ENCODE measurements around the gene CEACAM21.

Gene CEACAM21

GRCh38 chr19:41546386-41546789 lies 29.6 kb upstream of the CEACAM21 start:
- Histone ChIP-seq H3K23ac (ENCODE audit: low read length) (no peak overlapping the region), H2AK5ac (ENCODE audit: low read length) (no peak overlapping the region)

GRCh38 chr19:41546961-41547360 lies 29.0 kb upstream of the CEACAM21 start:
- WGBS (ENCODE audit: extremely low coverage, insufficient coverage, insufficient read length): no CpG with 5 or more reads among the region's 4 CpGs
- Histone ChIP-seq H4K91ac (ENCODE audit: low read depth, low read length) (no peak overlapping the region), H3K9me3 (ENCODE audit: insufficient read depth, low read depth, low read length) (no peaks in the 10 kb centered on the region), H3K23ac (ENCODE audit: low read length) (no peak overlapping the region), H2BK120ac (ENCODE audit: insufficient read depth, low read length, poor library complexity) (no peak overlapping the region), H2AK5ac (ENCODE audit: low read length) (no peak overlapping the region), H4K12ac (ENCODE audit: low read depth, low read length) (no peak overlapping the region), H3K9ac (ENCODE audit: low read length) (no peak overlapping the region), H4K8ac (ENCODE audit: low read depth, low read length) (no peak overlapping the region), H3K4me3 (ENCODE audit: low read depth, low read length) (no peak overlapping the region), H3K27ac (ENCODE audit: low read depth, low read length) (no peak overlapping the region), H3K4me1 (ENCODE audit: control insufficient read depth in 1 of 2, insufficient read depth in 2 of 2, low read length in 2 of 2) (peaks cover 3 to 5% of the 10 kb centered on the region in 2 experiments), H3K79me1 (ENCODE audit: low read length) (no peaks in the 10 kb centered on the region), H3K79me2 (ENCODE audit: control insufficient read depth, insufficient read depth, low read length, poor library complexity) (no peaks in the 10 kb centered on the region), H2BK12ac (ENCODE audit: low read length) (no peak overlapping the region), H2BK5ac (ENCODE audit: low read depth, low read length, poor library complexity) (no peak overlapping the region), H3K4me2 (ENCODE audit: low read length) (no peak overlapping the region), H2AFZ (ENCODE audit: insufficient read depth, low read length, poor library complexity) (no peak overlapping the region), H3K14ac (ENCODE audit: low read length) (no peak overlapping the region), H3K36me3 (ENCODE audit: control insufficient read depth in 1 of 2, insufficient read depth in 2 of 2, low read length in 2 of 2) (no peaks in the 10 kb centered on the region), H3K27me3 (ENCODE audit: insufficient read depth, low read length) (no peaks in the 10 kb centered on the region), H3K4ac (ENCODE audit: low read depth, low read length) (no peak overlapping the region), H3K18ac (ENCODE audit: low read length) (no peak overlapping the region)
- DNase-seq: no peak

More at GRCh38 chr19:41546386-41546789, 29.6 kb upstream of the CEACAM21 start:
- H2BK120ac ChIP-seq (ENCODE audit: insufficient read depth, low read length, poor library complexity): no peak overlapping the region
- H3K79me1 ChIP-seq (ENCODE audit: low read length): no peaks in the 10 kb centered on the region
- H2BK5ac ChIP-seq (ENCODE audit: low read depth, low read length, poor library complexity): no peak overlapping the region
- no peak overlapping the region for H2AFZ ChIP-seq (ENCODE audit: insufficient read depth, low read length, poor library complexity)
- no peak overlapping the region for H4K91ac ChIP-seq (ENCODE audit: low read depth, low read length)
- H3K4me1 ChIP-seq (ENCODE audit: control insufficient read depth in 1 of 2, insufficient read depth in 2 of 2, low read length in 2 of 2): peaks cover 3 to 5% of the 10 kb centered on the region in 2 experiments
- peak in 1 of 2 donors; percentile 5 for DNase-seq
- H3K4me2 ChIP-seq (ENCODE audit: low read length): no peak overlapping the region
- H3K27ac ChIP-seq (ENCODE audit: low read depth, low read length): no peak overlapping the region
- no peak overlapping the region for H3K4ac ChIP-seq (ENCODE audit: low read depth, low read length)
- no peak overlapping the region for H3K4me3 ChIP-seq (ENCODE audit: low read depth, low read length)
- no peak overlapping the region for H4K8ac ChIP-seq (ENCODE audit: low read depth, low read length)
- H3K36me3 ChIP-seq (ENCODE audit: control insufficient read depth in 1 of 2, insufficient read depth in 2 of 2, low read length in 2 of 2): no peaks in the 10 kb centered on the region
- H3K9me3 ChIP-seq (ENCODE audit: insufficient read depth, low read depth, low read length): no peaks in the 10 kb centered on the region
- no peak overlapping the region for H3K18ac ChIP-seq (ENCODE audit: low read length)
- H3K27me3 ChIP-seq (ENCODE audit: insufficient read depth, low read length): no peaks in the 10 kb centered on the region
- no CpG with 5 or more reads among the region's 6 CpGs for WGBS (ENCODE audit: extremely low coverage, insufficient coverage, insufficient read length)
- H3K79me2 ChIP-seq (ENCODE audit: control insufficient read depth, insufficient read depth, low read length, poor library complexity): no peaks in the 10 kb centered on the region
- H2BK12ac ChIP-seq (ENCODE audit: low read length): no peak overlapping the region
- H3K9ac ChIP-seq (ENCODE audit: low read length): no peak overlapping the region
- no peak overlapping the region for H4K12ac ChIP-seq (ENCODE audit: low read depth, low read length)
- H3K14ac ChIP-seq (ENCODE audit: low read length): no peak overlapping the region

- DNase-seq: no peak
Measured at GRCh38 chr19:41547569-41547968, 28.4 kb upstream of the CEACAM21 start.

DNA sequence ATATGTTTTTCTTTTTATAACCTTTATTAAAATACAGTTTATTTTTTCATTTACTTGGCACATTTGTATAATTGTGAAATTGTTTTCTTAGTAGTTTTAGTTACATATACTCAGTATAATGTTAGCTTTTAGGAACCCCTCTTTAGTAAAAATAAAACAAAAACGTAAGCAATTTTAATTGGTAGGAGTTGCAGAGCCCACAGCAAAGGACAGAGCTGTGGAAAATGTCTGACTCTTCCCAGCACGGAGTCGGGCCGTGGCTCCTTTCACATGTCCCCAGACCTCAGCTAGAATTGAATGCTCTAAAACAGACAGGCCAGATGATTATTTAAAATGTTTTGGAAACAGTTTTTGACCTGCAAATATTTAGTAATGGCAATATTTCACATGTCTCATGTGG lies 27.9 kb upstream of the CEACAM21 start:
- H3K23ac ChIP-seq (ENCODE audit: low read length): no peak overlapping the region
- no peak overlapping the region for H4K12ac ChIP-seq (ENCODE audit: low read depth, low read length)
- DNase-seq: no peak
- no peak overlapping the region for H4K91ac ChIP-seq (ENCODE audit: low read depth, low read length)
- H3K9ac ChIP-seq (ENCODE audit: low read length): no peak overlapping the region
- peaks cover 3 to 5% of the 10 kb centered on the region in 2 experiments for H3K4me1 ChIP-seq (ENCODE audit: control insufficient read depth in 1 of 2, insufficient read depth in 2 of 2, low read length in 2 of 2)
- H3K27me3 ChIP-seq (ENCODE audit: insufficient read depth, low read length): no peaks in the 10 kb centered on the region
- H3K14ac ChIP-seq (ENCODE audit: low read length): no peak overlapping the region
- no peak overlapping the region for H3K27ac ChIP-seq (ENCODE audit: low read depth, low read length)
- no peak overlapping the region for H3K18ac ChIP-seq (ENCODE audit: low read length)
- no peaks in the 10 kb centered on the region for H3K79me2 ChIP-seq (ENCODE audit: control insufficient read depth, insufficient read depth, low read length, poor library complexity)
- H2BK120ac ChIP-seq (ENCODE audit: insufficient read depth, low read length, poor library complexity): no peak overlapping the region
- H2BK12ac ChIP-seq (ENCODE audit: low read length): no peak overlapping the region
- H2AFZ ChIP-seq (ENCODE audit: insufficient read depth, low read length, poor library complexity): no peak overlapping the region
- no peaks in the 10 kb centered on the region for H3K36me3 ChIP-seq (ENCODE audit: control insufficient read depth in 1 of 2, insufficient read depth in 2 of 2, low read length in 2 of 2)
- H2BK5ac ChIP-seq (ENCODE audit: low read depth, low read length, poor library complexity): no peak overlapping the region
- H3K4me2 ChIP-seq (ENCODE audit: low read length): no peak overlapping the region
- no CpG with 5 or more reads among the region's 4 CpGs for WGBS (ENCODE audit: extremely low coverage, insufficient coverage, insufficient read length)
- no peak overlapping the region for H3K4ac ChIP-seq (ENCODE audit: low read depth, low read length)
- H3K4me3 ChIP-seq (ENCODE audit: low read depth, low read length): no peak overlapping the region
- no peak overlapping the region for H2AK5ac ChIP-seq (ENCODE audit: low read length)
- no peak overlapping the region for H4K8ac ChIP-seq (ENCODE audit: low read depth, low read length)
- H3K79me1 ChIP-seq (ENCODE audit: low read length): no peaks in the 10 kb centered on the region
- no peaks in the 10 kb centered on the region for H3K9me3 ChIP-seq (ENCODE audit: insufficient read depth, low read depth, low read length)

More at GRCh38 chr19:41547569-41547968, 28.4 kb upstream of the CEACAM21 start:
- Histone ChIP-seq H2BK5ac (ENCODE audit: low read depth, low read length, poor library complexity) (no peak overlapping the region), H3K27me3 (ENCODE audit: insufficient read depth, low read length) (no peaks in the 10 kb centered on the region), H2AFZ (ENCODE audit: insufficient read depth, low read length, poor library complexity) (no peak overlapping the region), H3K4me3 (ENCODE audit: low read depth, low read length) (no peak overlapping the region), H3K4me2 (ENCODE audit: low read length) (peak overlapping the region; percentile 10), H2BK120ac (ENCODE audit: insufficient read depth, low read length, poor library complexity) (no peak overlapping the region), H4K91ac (ENCODE audit: low read depth, low read length) (no peak overlapping the region), H4K12ac (ENCODE audit: low read depth, low read length) (no peak overlapping the region), H3K14ac (ENCODE audit: low read length) (no peak overlapping the region), H3K79me1 (ENCODE audit: low read length) (no peaks in the 10 kb centered on the region), H2BK12ac (ENCODE audit: low read length) (no peak overlapping the region), H2AK5ac (ENCODE audit: low read length) (no peak overlapping the region), H4K8ac (ENCODE audit: low read depth, low read length) (no peak overlapping the region), H3K9ac (ENCODE audit: low read length) (no peak overlapping the region), H3K18ac (ENCODE audit: low read length) (no peak overlapping the region), H3K36me3 (ENCODE audit: control insufficient read depth in 1 of 2, insufficient read depth in 2 of 2, low read length in 2 of 2) (no peaks in the 10 kb centered on the region), H3K79me2 (ENCODE audit: control insufficient read depth, insufficient read depth, low read length, poor library complexity) (no peaks in the 10 kb centered on the region), H3K4me1 (ENCODE audit: control insufficient read depth in 1 of 2, insufficient read depth in 2 of 2, low read length in 2 of 2) (peaks cover 3 to 5% of the 10 kb centered on the region in 2 experiments), H3K23ac (ENCODE audit: low read length) (no peak overlapping the region), H3K4ac (ENCODE audit: low read depth, low read length) (no peak overlapping the region), H3K27ac (ENCODE audit: low read depth, low read length) (no peak overlapping the region), H3K9me3 (ENCODE audit: insufficient read depth, low read depth, low read length) (no peaks in the 10 kb centered on the region)
- WGBS (ENCODE audit: extremely low coverage, insufficient coverage, insufficient read length): no CpG with 5 or more reads among the region's 2 CpGs

Data from trophoblast cell (in vitro differentiated cells and primary cell).